IgD-negative memory B cell (primary cell): ENCODE data around the gene ITLN1. TPM values are rescaled to one million over a fixed set of nuclear protein-coding genes. Genes with fewer than 3 reads are reported as not detected.
"Not testable (repeated sequence)": the region's sequence is repeated elsewhere in the genome, so short reads cannot be mapped to it uniquely, and the experiment has no call there.

Experiments
- H3K27ac Mint-ChIP-seq, 3 donors: one replicate each; pipeline ENCODE4 v1.8.0; 2020 to 2022; ENCODE audit warnings: mild to moderate bottlenecking in 3 of 3, mixed read lengths in 3 of 3, moderate library complexity in 1 of 3
- H3K27me3 Mint-ChIP-seq: one replicate; pipeline ENCODE4 v1.8.0; 2021; ENCODE audit warnings: mixed read lengths
- H3K36me3 Mint-ChIP-seq: one replicate; pipeline ENCODE4 v1.8.0; 2020; ENCODE audit warnings: mild to moderate bottlenecking, mixed read lengths
- H3K4me1 Mint-ChIP-seq, 3 donors: one replicate each; pipeline ENCODE4 v1.8.0; 2020 to 2022; ENCODE audit warnings: mixed read lengths in 3 of 3, mild to moderate bottlenecking in 1 of 3
- H3K4me3 Mint-ChIP-seq, 4 donors: one replicate each; pipeline ENCODE4 v1.8.0; 2020 to 2022; ENCODE audit warnings: mild to moderate bottlenecking in 4 of 4, mixed read lengths in 4 of 4, moderate library complexity in 3 of 4
- H3K9me3 Mint-ChIP-seq, 3 donors: one replicate each; pipeline ENCODE4 v1.8.0; 2020 to 2021; ENCODE audit warnings: mixed read lengths in 3 of 3, mild to moderate bottlenecking in 1 of 3
- polyA plus RNA-seq: library from polyadenylated mRNA; unstranded; fragments of 300-500 nt; fragmentation: Illumina TruSeq; gene quantifications from one replicate; pipeline ENCODE4 v1.2.3, GENCODE V29; 2021

The ITLN1 gene
- polyA plus RNA-seq, 1 donor from 2014 or later, result not detected

GRCh38 chr1:160894368-160895135 lies 9.6 kb upstream of the ITLN1 start:
- H3K36me3 Mint-ChIP-seq, H3K4me3 Mint-ChIP-seq, H3K4me1 Mint-ChIP-seq, H3K27ac Mint-ChIP-seq: not testable (repeated sequence)
- Mint-ChIP-seq H3K27me3 (peaks cover 18% of the 10 kb centered on the region), H3K9me3 (peaks cover 5 to 12% (median 7%) of the 10 kb centered on the region in 3 donors)

GRCh38 chr1:160891474-160891873 lies 6.5 kb upstream of the ITLN1 start:
- H3K36me3 Mint-ChIP-seq, result no peaks in the 10 kb centered on the region
- H3K4me1 Mint-ChIP-seq, result no peaks in the 10 kb centered on the region
- peaks cover 5 to 12% (median 8%) of the 10 kb centered on the region in 3 donors for H3K9me3 Mint-ChIP-seq
- no peak overlapping the region for H3K27ac Mint-ChIP-seq
- peaks cover 9% of the 10 kb centered on the region for H3K27me3 Mint-ChIP-seq
- no peak overlapping the region for H3K4me3 Mint-ChIP-seq

DNA sequence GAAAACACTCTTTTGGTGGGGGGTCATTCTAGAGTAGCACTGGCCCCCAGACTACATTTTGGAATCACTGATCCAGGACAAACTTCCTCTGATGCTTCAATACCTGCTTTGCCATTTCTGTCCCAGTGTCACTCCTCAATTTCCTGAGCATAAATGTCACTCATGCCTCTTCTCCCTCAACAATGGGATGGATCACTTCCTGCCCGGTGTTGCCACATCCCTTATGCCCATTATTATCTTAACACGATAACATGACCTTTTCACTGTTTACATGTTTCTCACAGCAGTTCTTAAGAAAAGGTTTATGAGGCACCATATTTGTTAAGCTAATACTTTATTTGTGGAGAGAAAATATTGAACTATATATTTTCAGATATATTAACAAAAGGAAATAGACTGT lies 3.9 kb upstream of the ITLN1 start:
- H3K27me3 Mint-ChIP-seq, result peaks cover 9% of the 10 kb centered on the region
- H3K4me1 Mint-ChIP-seq, result no peaks in the 10 kb centered on the region
- H3K27ac Mint-ChIP-seq, result no peak overlapping the region
- H3K36me3 Mint-ChIP-seq, result no peaks in the 10 kb centered on the region
- H3K4me3 Mint-ChIP-seq, result no peak overlapping the region
- peaks cover 3 to 6% (median 3%) of the 10 kb centered on the region in 3 donors for H3K9me3 Mint-ChIP-seq

DNA sequence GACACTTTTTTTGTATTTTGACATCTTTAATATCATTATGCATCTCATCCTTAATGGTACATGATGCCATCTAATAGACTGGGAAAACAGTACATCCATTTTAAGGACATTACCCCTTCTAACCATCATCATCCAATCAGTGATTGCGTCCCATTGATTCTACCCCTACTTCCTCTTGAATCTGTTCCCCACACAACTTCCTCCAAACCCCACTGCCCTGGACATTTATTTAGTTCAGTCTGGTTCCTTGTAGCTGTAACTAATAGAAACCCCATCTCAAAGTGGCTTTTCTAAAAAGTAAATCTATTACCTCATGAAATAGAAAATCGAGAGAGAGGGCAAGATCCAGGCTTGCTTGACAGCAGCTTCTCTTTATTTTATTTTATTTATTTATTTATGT lies 2.1 kb upstream of the ITLN1 start:
- Mint-ChIP-seq H3K27me3 (peaks cover 6% of the 10 kb centered on the region), H3K9me3 (peaks cover 0 to 2% (median 0%) of the 10 kb centered on the region in 3 donors), H3K4me3 (no peak overlapping the region), H3K27ac (no peak overlapping the region), H3K4me1 (no peaks in the 10 kb centered on the region), H3K36me3 (no peaks in the 10 kb centered on the region)

DNA sequence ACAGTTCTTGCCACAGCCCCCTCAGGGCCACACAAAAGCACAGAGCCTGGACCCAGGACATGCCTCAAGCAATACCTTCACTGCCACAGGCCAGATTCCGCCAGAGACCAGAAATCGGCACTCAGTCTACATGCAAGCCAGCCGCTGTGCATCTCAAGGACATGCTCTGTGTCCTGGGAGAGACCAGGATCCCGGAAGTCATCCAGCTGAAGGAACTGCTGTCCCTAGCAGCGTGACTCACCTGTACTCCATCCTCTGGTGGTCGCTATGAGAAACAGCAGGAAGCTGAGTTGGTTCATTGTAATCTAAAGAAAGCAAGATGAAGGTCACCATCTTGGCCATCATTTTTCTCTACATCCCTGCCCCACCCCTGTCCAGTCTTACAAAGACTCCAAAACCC lies 401 bp downstream of the ITLN1 start:
- Mint-ChIP-seq H3K27ac (no peak overlapping the region), H3K36me3 (peaks cover 1% of the 10 kb centered on the region), H3K4me3 (no peak overlapping the region), H3K4me1 (peaks cover 0 to 4% (median 0%) of the 10 kb centered on the region in 3 donors), H3K9me3 (peaks cover 0 to 2% (median 0%) of the 10 kb centered on the region in 3 donors), H3K27me3 (no peaks in the 10 kb centered on the region)

DNA sequence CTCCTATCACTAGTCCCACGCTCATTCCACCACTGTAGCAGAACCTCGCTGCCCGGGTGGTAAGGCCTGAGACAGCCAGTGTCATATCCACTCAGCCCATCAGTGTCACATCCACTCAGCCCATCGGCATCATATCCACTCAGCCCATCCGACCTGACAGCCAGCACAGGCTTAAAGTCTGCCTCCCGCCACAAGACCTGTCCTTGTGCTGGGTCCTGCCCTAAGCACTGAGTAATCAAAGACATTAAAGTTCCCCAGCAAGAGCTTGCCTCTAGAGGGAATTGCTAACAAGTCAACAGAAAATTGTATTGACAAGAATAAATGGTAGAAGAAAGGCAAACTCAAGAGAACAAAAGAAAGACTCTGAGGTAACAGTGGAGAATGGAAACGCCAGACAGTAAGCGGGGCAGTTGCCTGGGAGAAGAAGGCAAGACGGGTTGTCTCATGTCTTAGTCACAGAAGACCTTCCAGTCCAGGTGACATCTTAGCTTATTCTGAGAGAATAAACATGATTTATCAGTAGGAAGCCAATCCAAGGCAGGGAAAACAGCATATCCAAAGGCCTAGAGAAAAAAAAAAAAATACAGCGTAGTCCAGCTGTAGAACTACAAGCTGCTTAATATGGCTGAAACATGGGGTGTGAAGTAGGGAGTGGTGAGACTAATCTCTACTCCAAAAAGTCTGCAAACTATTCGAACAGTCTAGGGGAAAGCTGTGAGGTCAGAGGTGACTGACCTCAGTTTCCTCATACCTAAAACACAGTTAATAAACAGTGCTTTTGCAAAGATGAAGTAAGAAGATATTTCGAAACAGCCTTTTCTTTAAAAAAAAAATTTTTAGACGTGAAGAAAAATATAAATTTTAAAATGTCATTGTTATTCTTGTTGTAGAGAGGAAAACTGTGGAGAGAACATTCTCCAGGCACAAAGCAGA lies 1.1 kb downstream of the ITLN1 start:
- Mint-ChIP-seq H3K27me3 (peaks cover 6% of the 10 kb centered on the region), H3K4me1 (peaks cover 0 to 4% (median 0%) of the 10 kb centered on the region in 3 donors), H3K9me3 (peaks cover 0 to 2% (median 0%) of the 10 kb centered on the region in 3 donors), H3K27ac (no peak overlapping the region), H3K4me3 (no peak overlapping the region), H3K36me3 (peaks cover 1% of the 10 kb centered on the region)

- no peak overlapping the region for H3K4me3 Mint-ChIP-seq
- peaks cover 0 to 2% (median 0%) of the 10 kb centered on the region in 3 donors for H3K9me3 Mint-ChIP-seq
- H3K27me3 Mint-ChIP-seq, result peaks cover 9% of the 10 kb centered on the region
- peaks cover 1% of the 10 kb centered on the region for H3K36me3 Mint-ChIP-seq
- H3K4me1 Mint-ChIP-seq, result peaks cover 0 to 4% (median 1%) of the 10 kb centered on the region in 3 donors
- H3K27ac Mint-ChIP-seq, result no peak overlapping the region
These were observed 2.4 kb downstream of the ITLN1 start for GRCh38 chr1:160882582-160882981.

DNA sequence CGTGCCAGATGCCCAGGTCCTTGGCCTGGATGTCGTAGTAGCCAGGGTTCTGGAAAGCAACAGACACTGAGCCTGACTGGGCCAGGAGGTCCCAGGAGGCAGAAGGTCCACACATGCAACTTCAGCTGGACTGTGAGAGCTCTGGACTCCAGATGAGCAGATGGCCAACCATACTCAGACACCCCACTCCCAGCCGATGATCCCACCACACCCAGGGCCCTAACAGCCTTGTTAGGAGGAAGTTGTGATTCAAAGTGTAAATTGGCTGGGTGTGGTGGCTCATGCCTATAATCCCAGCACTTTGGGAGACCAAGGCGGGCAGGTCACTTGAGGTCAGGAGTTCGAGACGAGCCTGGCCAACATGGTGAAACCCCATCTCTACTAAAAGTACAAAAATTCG lies 3.7 kb downstream of the ITLN1 start:
- H3K27ac Mint-ChIP-seq, H3K4me1 Mint-ChIP-seq, H3K36me3 Mint-ChIP-seq: not testable (repeated sequence)

DNA sequence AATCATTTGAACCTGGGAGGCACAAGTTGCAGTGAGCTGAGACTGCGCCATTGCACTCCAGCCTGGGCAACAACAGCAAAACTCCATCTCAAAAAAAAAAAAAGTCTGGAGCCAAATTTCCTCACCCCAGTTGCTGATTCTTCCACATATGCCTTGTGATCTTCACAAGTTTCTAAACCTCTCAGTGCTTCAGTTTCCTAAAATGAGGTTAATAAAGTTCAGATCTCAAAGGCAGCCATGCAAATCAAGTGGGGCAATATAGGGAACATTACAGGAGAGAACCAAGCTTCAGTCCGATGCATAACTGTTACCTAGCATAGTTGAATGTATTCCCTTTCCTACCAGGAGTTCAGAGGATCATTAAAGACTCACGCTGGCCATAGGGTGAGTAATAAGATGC lies 4.8 kb downstream of the ITLN1 start:
- no peak overlapping the region for H3K4me3 Mint-ChIP-seq
- H3K4me1 Mint-ChIP-seq, result peaks cover 6 to 8% (median 7%) of the 10 kb centered on the region in 3 donors
- peaks cover 10% of the 10 kb centered on the region for H3K27me3 Mint-ChIP-seq
- H3K9me3 Mint-ChIP-seq, result no peaks in the 10 kb centered on the region
- peaks cover 1% of the 10 kb centered on the region for H3K36me3 Mint-ChIP-seq
- no peak overlapping the region for H3K27ac Mint-ChIP-seq

More for the DNA sequence above, 3.7 kb downstream of the ITLN1 start:
- H3K27me3 Mint-ChIP-seq, H3K9me3 Mint-ChIP-seq, H3K4me3 Mint-ChIP-seq: not testable (repeated sequence)

- H3K4me1 Mint-ChIP-seq, result peaks cover 6 to 8% (median 7%) of the 10 kb centered on the region in 3 donors
- H3K27me3 Mint-ChIP-seq, result peaks cover 18% of the 10 kb centered on the region
- H3K9me3 Mint-ChIP-seq, result no peaks in the 10 kb centered on the region
- H3K36me3 Mint-ChIP-seq, result peaks cover 1% of the 10 kb centered on the region
- peak overlapping the region in 1 of 3 donors; percentile 36 for H3K27ac Mint-ChIP-seq
- H3K4me3 Mint-ChIP-seq, result no peak overlapping the region
These were observed 5.9 kb downstream of the ITLN1 start for GRCh38 chr1:160879056-160879455.

- H3K9me3 Mint-ChIP-seq, result peaks cover 0 to 2% (median 2%) of the 10 kb centered on the region in 3 donors
- H3K27me3 Mint-ChIP-seq, result peaks cover 18% of the 10 kb centered on the region
- H3K36me3 Mint-ChIP-seq, result peaks cover 1% of the 10 kb centered on the region
- peak overlapping the region in 1 of 4 donors; percentile 29 for H3K4me3 Mint-ChIP-seq
- H3K4me1 Mint-ChIP-seq, result peaks cover 6 to 8% (median 7%) of the 10 kb centered on the region in 3 donors
- H3K27ac Mint-ChIP-seq, result no peak overlapping the region
These were observed 7.8 kb downstream of the ITLN1 start for GRCh38 chr1:160877221-160877620.

GRCh38 chr1:160876311-160876710 lies 8.7 kb downstream of the ITLN1 start:
- Mint-ChIP-seq H3K36me3 (no peaks in the 10 kb centered on the region), H3K27ac (no peak overlapping the region), H3K9me3 (peaks cover 0 to 2% (median 2%) of the 10 kb centered on the region in 3 donors), H3K27me3 (peaks cover 18% of the 10 kb centered on the region), H3K4me3 (no peak overlapping the region), H3K4me1 (peaks cover 6 to 8% (median 7%) of the 10 kb centered on the region in 3 donors)

DNA sequence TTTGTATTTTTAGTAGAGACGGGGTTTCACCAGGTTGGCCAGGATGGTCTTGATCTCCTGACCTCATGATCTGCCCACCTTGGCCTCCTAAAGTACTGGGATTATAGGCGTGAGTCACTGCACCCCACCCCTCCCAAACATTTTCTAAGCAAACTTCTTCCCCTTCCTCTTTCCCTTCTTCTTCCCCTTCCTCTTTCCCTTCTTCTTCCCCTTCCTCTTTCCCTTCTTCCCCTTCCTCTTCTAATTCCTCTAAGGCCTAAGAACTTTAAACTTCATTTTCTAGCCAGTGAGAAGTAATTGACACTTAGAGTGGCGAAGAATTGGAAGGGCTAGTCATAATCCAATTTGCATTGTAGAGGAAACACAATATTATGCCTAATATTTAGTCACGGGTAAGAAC lies 9.4 kb downstream of the ITLN1 start:
- not testable (repeated sequence) for H3K27ac Mint-ChIP-seq, H3K4me3 Mint-ChIP-seq, H3K36me3 Mint-ChIP-seq, H3K9me3 Mint-ChIP-seq, H3K4me1 Mint-ChIP-seq
- H3K27me3 Mint-ChIP-seq, result peaks cover 18% of the 10 kb centered on the region

- Mint-ChIP-seq H3K9me3 (peaks cover 0 to 2% (median 2%) of the 10 kb centered on the region in 3 donors), H3K27me3 (peaks cover 18% of the 10 kb centered on the region), H3K27ac (no peak overlapping the region), H3K4me3 (no peak overlapping the region), H3K36me3 (no peaks in the 10 kb centered on the region), H3K4me1 (peaks cover 6 to 7% (median 6%) of the 10 kb centered on the region in 3 donors)
These were observed 10.0 kb downstream of the ITLN1 start for GRCh38 chr1:160874935-160875334.

GRCh38 chr1:160868141-160868540 lies 16.8 kb downstream of the ITLN1 start:
- Mint-ChIP-seq H3K27ac (no peak overlapping the region), H3K9me3 (peaks cover 0 to 3% (median 0%) of the 10 kb centered on the region in 3 donors), H3K4me1 (peaks cover 3 to 24% (median 10%) of the 10 kb centered on the region in 3 donors), H3K4me3 (no peak overlapping the region), H3K27me3 (peaks cover 2% of the 10 kb centered on the region), H3K36me3 (no peaks in the 10 kb centered on the region)
